Neural progenitor cell (in vitro differentiated cells): ENCODE data around the gene PSMD6. TPM values are rescaled to one million over a fixed set of nuclear protein-coding genes. Genes with fewer than 3 reads are reported as not detected.

ENCODE experiments used
- DNase-seq: peaks from one replicate; pipeline ENCODE4 v3.0.0-alpha.2; 2016; ENCODE audit warnings: low spot score
- H2AFZ ChIP-seq: fragments of 200-600 bp; sonication (generic); replicated peaks from 2 replicates; pipeline ENCODE4 v1.6.1; 2016; ENCODE audit warnings: antibody characterized with exemption
- H3F3A ChIP-seq: fragments of 200-600 bp; sonication (generic); 2 replicates; pipeline ENCODE4 v1.6.1; 2016; ENCODE audit warnings: antibody characterized with exemption, low read depth
- H3K27ac ChIP-seq: fragments of 200-600 bp; sonication (generic); 2 replicates; pipeline ENCODE4 v1.5.1; 2016; ENCODE audit warnings: mild to moderate bottlenecking
- H3K27me3 ChIP-seq: fragments of 200-600 bp; sonication (generic); 2 replicates; pipeline ENCODE4 v1.6.1; 2016; ENCODE audit warnings: mild to moderate bottlenecking, moderate library complexity
- H3K36me3 ChIP-seq: fragments of 200-600 bp; sonication (generic); 2 replicates; pipeline ENCODE4 v1.5.1; 2016
- H3K4me1 ChIP-seq: fragments of 200-600 bp; sonication (generic); 2 replicates; pipeline ENCODE4 v1.6.1; 2016; ENCODE audit warnings: mixed run types
- H3K4me2 ChIP-seq: fragments of 200-600 bp; sonication (generic); 2 replicates; pipeline ENCODE4 v1.6.1; 2016
- H3K4me3 ChIP-seq: fragments of 200-600 bp; sonication (generic); 2 replicates; pipeline ENCODE4 v1.5.1; 2016
- H3K79me2 ChIP-seq: fragments of 200-600 bp; sonication (generic); 2 replicates; pipeline ENCODE4 v1.6.1; 2016; ENCODE audit warnings: low read depth
- H3K9ac ChIP-seq: fragments of 200-600 bp; sonication (generic); 2 replicates; pipeline ENCODE4 v1.6.1; 2016
- H3K9me3 ChIP-seq: fragments of 200-600 bp; sonication (generic); 2 replicates; pipeline ENCODE4 v1.5.1; 2016; ENCODE audit warnings: low read depth
- H4K20me1 ChIP-seq: fragments of 200-600 bp; sonication (generic); 2 replicates; pipeline ENCODE4 v1.6.1; 2016; ENCODE audit warnings: low read depth
- H3K27ac Mint-ChIP-seq: 3 replicates; pipeline ENCODE4 v1.8.0; 2021; ENCODE audit warnings: mixed read lengths
- H3K27me3 Mint-ChIP-seq: 2 replicates; pipeline ENCODE4 v1.8.0; 2022; ENCODE audit warnings: low read depth, mild to moderate bottlenecking, inconsistent platforms, moderate library complexity, mixed read lengths; ENCODE audit not compliant: insufficient read depth
- H3K36me3 Mint-ChIP-seq: 3 replicates; pipeline ENCODE4 v1.8.0; 2021; ENCODE audit warnings: mixed read lengths
- H3K4me1 Mint-ChIP-seq: 3 replicates; pipeline ENCODE4 v1.8.0; 2021; ENCODE audit warnings: mixed read lengths
- H3K4me3 Mint-ChIP-seq: 3 replicates; pipeline ENCODE4 v1.8.0; 2021; ENCODE audit warnings: mild to moderate bottlenecking, moderate library complexity, mixed read lengths
- H3K9me3 Mint-ChIP-seq: 3 replicates; pipeline ENCODE4 v1.8.0; 2020; ENCODE audit warnings: mixed read lengths
- EZH2 ChIP-seq: fragments of 200-600 bp; sonication (generic); IDR thresholded peaks from 2 replicates; pipeline ENCODE4 v1.6.1; 2017; ENCODE audit warnings: antibody characterized with exemption, mild to moderate bottlenecking, moderate library complexity
- EZH2phosphoT487 ChIP-seq: fragments of 200-600 bp; sonication (generic); IDR thresholded peaks from 2 replicates; pipeline ENCODE4 v1.6.1; 2017; ENCODE audit warnings: antibody characterized with exemption
- total RNA-seq: library from RNA; depleted of rRNA; stranded (reverse); fragments of >200 nt; gene quantifications from 2 replicates; pipeline ENCODE4 v1.2.3, GENCODE V29; 2015; ENCODE audit warnings: low replicate concordance
- TF ChIP-seq, protein P1 (sequence below): fragments of 200-600 bp; sonication (generic); IDR thresholded peaks from 2 replicates; pipeline ENCODE4 v1.5.1; 2017; ENCODE audit warnings: antibody characterized with exemption, mild to moderate bottlenecking

The PSMD6 gene
- total RNA-seq, 1 donor from 2014 or later = 141 TPM

DNA sequence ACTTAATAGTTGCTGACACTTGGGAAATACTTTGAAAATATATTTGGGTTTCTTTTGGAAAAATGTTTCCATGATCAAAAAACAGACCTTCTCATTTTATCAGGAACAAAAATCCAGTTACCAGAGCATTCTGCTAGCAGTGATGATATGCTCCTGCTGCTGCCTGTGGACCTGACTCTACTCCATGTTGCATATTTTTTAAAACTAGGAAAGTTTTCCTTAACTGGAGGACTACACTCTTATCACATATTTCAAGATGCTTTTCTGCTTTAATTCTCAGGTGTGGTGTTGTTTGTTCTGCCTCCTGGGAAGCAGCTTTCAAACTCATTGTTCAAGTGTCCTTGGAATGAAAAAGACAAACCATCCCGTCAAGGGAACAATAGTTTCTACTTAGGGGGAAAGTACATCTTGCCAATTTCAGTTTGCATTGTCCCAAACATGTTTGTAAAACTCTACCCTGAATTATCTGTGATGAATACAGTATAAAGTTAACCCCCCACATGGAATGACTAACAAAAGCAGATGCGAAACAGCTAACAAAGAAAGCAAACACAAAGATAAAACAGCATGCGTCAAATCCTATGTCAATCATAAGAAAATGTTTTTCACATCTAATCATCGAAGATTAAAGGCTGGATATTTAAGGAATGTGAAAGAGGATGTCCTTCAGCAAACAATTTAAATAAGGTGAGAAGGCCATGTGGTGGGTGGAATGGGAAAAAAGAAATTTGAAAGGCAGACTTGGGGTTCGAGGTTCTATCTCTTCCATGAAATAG is 40.1 kb upstream of the PSMD6 start:
- no peak overlapping the region for H3K4me3 Mint-ChIP-seq
- H3K9ac ChIP-seq = no peak overlapping the region

DNA sequence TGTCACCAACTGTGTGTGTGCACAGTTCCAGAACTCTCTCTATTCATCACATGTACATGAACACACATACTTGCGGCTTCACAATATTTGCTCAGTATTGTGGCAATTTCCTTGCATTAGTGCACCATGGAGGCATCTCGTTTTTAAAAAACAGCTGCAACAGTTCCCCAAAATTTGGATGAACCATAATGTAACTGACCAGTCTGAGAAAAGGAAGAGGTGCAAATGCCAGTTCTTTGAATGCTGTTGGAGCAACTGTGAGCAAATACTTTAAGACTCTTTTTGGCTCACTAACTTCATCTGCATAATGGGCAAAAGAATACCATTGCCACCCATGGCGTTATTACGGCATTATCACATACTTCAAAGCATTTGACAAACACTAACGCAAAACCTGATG is 38.3 kb upstream of the PSMD6 start:
- H3K79me2 ChIP-seq = no peaks in the 10 kb centered on the region
- H3K36me3 Mint-ChIP-seq = no peaks in the 10 kb centered on the region
- H3K9me3 ChIP-seq = no peaks in the 10 kb centered on the region
- H3K4me1 ChIP-seq = peaks cover 32% of the 10 kb centered on the region
- H3K4me1 Mint-ChIP-seq = peaks cover 22% of the 10 kb centered on the region
- no peaks in the 10 kb centered on the region for H4K20me1 ChIP-seq
- no peaks in the 10 kb centered on the region for H3K9me3 Mint-ChIP-seq
- no peak overlapping the region for H3K4me3 Mint-ChIP-seq
- H3K27ac ChIP-seq = no peak overlapping the region
- peaks cover 4% of the 10 kb centered on the region for H3F3A ChIP-seq
- no peaks in the 10 kb centered on the region for H3K27me3 ChIP-seq
- H3K27ac Mint-ChIP-seq = no peak overlapping the region
- no peak for DNase-seq
- H3K9ac ChIP-seq = no peak overlapping the region
- H2AFZ ChIP-seq = no peak overlapping the region
- H3K27me3 Mint-ChIP-seq = no peaks in the 10 kb centered on the region
- TF ChIP-seq EZH2 (no peak), EZH2phosphoT487 (no peak)
- TF ChIP-seq, protein P1, sequence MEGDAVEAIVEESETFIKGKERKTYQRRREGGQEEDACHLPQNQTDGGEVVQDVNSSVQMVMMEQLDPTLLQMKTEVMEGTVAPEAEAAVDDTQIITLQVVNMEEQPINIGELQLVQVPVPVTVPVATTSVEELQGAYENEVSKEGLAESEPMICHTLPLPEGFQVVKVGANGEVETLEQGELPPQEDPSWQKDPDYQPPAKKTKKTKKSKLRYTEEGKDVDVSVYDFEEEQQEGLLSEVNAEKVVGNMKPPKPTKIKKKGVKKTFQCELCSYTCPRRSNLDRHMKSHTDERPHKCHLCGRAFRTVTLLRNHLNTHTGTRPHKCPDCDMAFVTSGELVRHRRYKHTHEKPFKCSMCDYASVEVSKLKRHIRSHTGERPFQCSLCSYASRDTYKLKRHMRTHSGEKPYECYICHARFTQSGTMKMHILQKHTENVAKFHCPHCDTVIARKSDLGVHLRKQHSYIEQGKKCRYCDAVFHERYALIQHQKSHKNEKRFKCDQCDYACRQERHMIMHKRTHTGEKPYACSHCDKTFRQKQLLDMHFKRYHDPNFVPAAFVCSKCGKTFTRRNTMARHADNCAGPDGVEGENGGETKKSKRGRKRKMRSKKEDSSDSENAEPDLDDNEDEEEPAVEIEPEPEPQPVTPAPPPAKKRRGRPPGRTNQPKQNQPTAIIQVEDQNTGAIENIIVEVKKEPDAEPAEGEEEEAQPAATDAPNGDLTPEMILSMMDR = no peak
- no peaks in the 10 kb centered on the region for H3K36me3 ChIP-seq
- H3K4me2 ChIP-seq = peak overlapping the region; percentile 20
- no peak overlapping the region for H3K4me3 ChIP-seq

More for the DNA sequence above, 40.1 kb upstream of the PSMD6 start:
- no peak overlapping the region for H3K4me3 ChIP-seq
- no peaks in the 10 kb centered on the region for H3K36me3 Mint-ChIP-seq
- no peak overlapping the region for H2AFZ ChIP-seq
- no peaks in the 10 kb centered on the region for H4K20me1 ChIP-seq
- peaks cover 32% of the 10 kb centered on the region for H3K4me1 ChIP-seq
- peak overlapping the region; percentile 3 for H3K4me2 ChIP-seq
- no peak for TF ChIP-seq EZH2
- TF ChIP-seq, protein P1 = no peak
- TF ChIP-seq EZH2phosphoT487 = no peak
- no peak overlapping the region for H3K27ac ChIP-seq
- H3K36me3 ChIP-seq = no peaks in the 10 kb centered on the region
- H3K79me2 ChIP-seq = no peaks in the 10 kb centered on the region
- H3K27ac Mint-ChIP-seq = no peak overlapping the region
- peaks cover 20% of the 10 kb centered on the region for H3K4me1 Mint-ChIP-seq
- no peaks in the 10 kb centered on the region for H3K9me3 ChIP-seq
- no peaks in the 10 kb centered on the region for H3K9me3 Mint-ChIP-seq
- peaks cover 4% of the 10 kb centered on the region for H3F3A ChIP-seq
- H3K27me3 Mint-ChIP-seq = no peaks in the 10 kb centered on the region
- H3K27me3 ChIP-seq = no peaks in the 10 kb centered on the region
- DNase-seq = peak; percentile 20

DNA sequence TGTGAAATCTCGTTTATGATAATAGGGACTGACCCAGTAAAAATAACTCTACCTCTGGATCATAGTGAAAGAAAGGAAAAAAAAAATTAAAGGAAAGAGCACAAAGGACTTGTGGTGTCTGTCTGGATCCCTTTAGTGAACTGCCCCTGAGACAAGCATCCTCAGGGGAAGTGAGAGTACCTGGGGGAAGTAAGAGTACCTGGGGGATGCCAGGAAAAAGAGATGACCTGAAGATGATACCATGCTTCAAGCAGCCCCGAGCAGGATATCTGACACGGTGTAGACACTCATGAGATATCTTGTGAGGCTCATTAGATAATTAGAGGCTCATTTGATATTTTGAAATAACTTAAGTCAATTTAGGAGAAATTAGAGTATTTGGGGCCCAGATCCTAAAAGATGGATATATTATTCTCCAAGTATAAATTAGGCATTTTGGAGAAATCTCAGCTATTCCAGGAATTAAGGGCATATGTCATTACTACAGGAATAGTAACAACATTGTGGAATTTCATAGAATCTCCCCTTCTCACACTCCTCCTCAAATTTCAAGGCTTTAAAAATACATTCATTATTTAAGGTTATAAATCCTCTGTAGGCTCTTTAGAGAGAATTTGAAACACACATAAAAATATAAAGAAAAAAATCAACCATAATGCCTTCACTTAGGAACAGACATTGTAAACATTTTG is 36.3 kb upstream of the PSMD6 start:
- Histone ChIP-seq H3K9me3 (no peaks in the 10 kb centered on the region), H3K79me2 (no peaks in the 10 kb centered on the region), H3K4me2 (no peak overlapping the region), H3K4me1 (peaks cover 30% of the 10 kb centered on the region), H3K27ac (no peak overlapping the region), H3K36me3 (no peaks in the 10 kb centered on the region), H2AFZ (no peak overlapping the region), H3K4me3 (no peak overlapping the region), H3K27me3 (no peaks in the 10 kb centered on the region), H3K9ac (no peak overlapping the region), H3F3A (peaks cover 4% of the 10 kb centered on the region), H4K20me1 (no peaks in the 10 kb centered on the region)
- TF ChIP-seq EZH2 (no peak), EZH2phosphoT487 (no peak)
- TF ChIP-seq, protein P1 = no peak
- peaks cover 22% of the 10 kb centered on the region for H3K4me1 Mint-ChIP-seq
- H3K27ac Mint-ChIP-seq = no peak overlapping the region
- no peak for DNase-seq
- H3K4me3 Mint-ChIP-seq = no peak overlapping the region
- H3K36me3 Mint-ChIP-seq = no peaks in the 10 kb centered on the region
- peaks cover 4% of the 10 kb centered on the region for H3K27me3 Mint-ChIP-seq
- no peaks in the 10 kb centered on the region for H3K9me3 Mint-ChIP-seq
